HepG2 (cell line): ENCODE measurements around the gene LAPTM4A. TPM values are rescaled to one million over a fixed set of nuclear protein-coding genes. Genes with fewer than 3 reads are reported as not detected.

Source experiments
- ADNP ChIP-seq: sonication (generic); formaldehyde crosslinking; IDR thresholded peaks from 2 replicates; pipeline ENCODE4 v1.4.0; 2020; ENCODE audit warnings: missing genetic modification reagents
- ARNTL ChIP-seq: sonication (generic); formaldehyde crosslinking; IDR thresholded peaks from 2 replicates; pipeline ENCODE4 v1.4.0; 2020; ENCODE audit warnings: mild to moderate bottlenecking, missing genetic modification reagents
- ATF2 ChIP-seq: sonication (generic); formaldehyde crosslinking; IDR thresholded peaks from 2 replicates; pipeline ENCODE4 v1.4.0; 2020; ENCODE audit warnings: missing genetic modification reagents
- ATF4 ChIP-seq, 2 experiments: fragments of 450-650 bp in 1 of 2; sonication (generic) in 1 of 2; formaldehyde crosslinking; IDR thresholded peaks; 2 replicates each; pipeline versions ENCODE4 v1.5.0 to v1.8.0; 2020 to 2022; ENCODE audit warnings: mild to moderate bottlenecking in 1 of 2, missing genetic modification reagents in 1 of 2
- ELF4 ChIP-seq: sonication (generic); formaldehyde crosslinking; IDR thresholded peaks from 2 replicates; pipeline ENCODE4 v1.5.0; 2020; ENCODE audit warnings: missing genetic modification reagents, mild to moderate bottlenecking, moderate library complexity, borderline replicate concordance
- FLYWCH1 ChIP-seq: sonication (generic); formaldehyde crosslinking; IDR thresholded peaks from 2 replicates; pipeline ENCODE4 v1.8.1; 2023; ENCODE audit warnings: mild to moderate bottlenecking, missing genetic modification reagents
- HINFP ChIP-seq: sonication (generic); formaldehyde crosslinking; IDR thresholded peaks from 2 replicates; pipeline ENCODE4 v1.4.0; 2020; ENCODE audit warnings: low read depth, mild to moderate bottlenecking, missing genetic modification reagents
- HOXD1 ChIP-seq: sonication (generic); formaldehyde crosslinking; IDR thresholded peaks from 2 replicates; pipeline ENCODE4 v1.5.0; 2020; ENCODE audit warnings: missing genetic modification reagents
- KLF12 ChIP-seq: sonication (generic); formaldehyde crosslinking; IDR thresholded peaks from 2 replicates; pipeline ENCODE4 v1.4.0; 2020; ENCODE audit warnings: missing genetic modification reagents, borderline replicate concordance
- MBD4 ChIP-seq: IDR thresholded peaks from 2 replicates; pipeline ENCODE4 v1.6.1; 2012; ENCODE audit warnings: low read length, inconsistent platforms, borderline replicate concordance
- MBNL3 ChIP-seq: fragments of 250-450 bp; sonication (Bioruptor Pico); conservative IDR thresholded peaks from 2 replicates; pipeline ENCODE4 v1.8.0; 2022; ENCODE audit warnings: mild to moderate bottlenecking, inconsistent platforms
- PPARG ChIP-seq: conservative IDR thresholded peaks from 2 replicates; pipeline ENCODE4 v1.6.1; 2016; ENCODE audit warnings: missing biosample characterization, missing genetic modification reagents
- RAD51 ChIP-seq: fragments of 450-650 bp; IDR thresholded peaks from 2 replicates; pipeline ENCODE4 v1.6.1; 2016; ENCODE audit warnings: borderline replicate concordance
- RBM22 ChIP-seq: fragments of 200-400 bp; formaldehyde crosslinking; optimal IDR thresholded peaks from 2 replicates; pipeline ENCODE3; 2017; ENCODE audit warnings: mild to moderate bottlenecking, low read length, moderate library complexity
- REL ChIP-seq: sonication (generic); formaldehyde crosslinking; conservative IDR thresholded peaks from 2 replicates; pipeline ENCODE4 v1.8.0; 2022; ENCODE audit warnings: mild to moderate bottlenecking, missing genetic modification reagents, moderate library complexity
- SNAI1 ChIP-seq: sonication (generic); formaldehyde crosslinking; IDR thresholded peaks from 2 replicates; pipeline ENCODE4 v1.5.0; 2020; ENCODE audit warnings: mild to moderate bottlenecking, missing genetic modification reagents, borderline replicate concordance
- SP4 ChIP-seq: sonication (generic); formaldehyde crosslinking; IDR thresholded peaks from 2 replicates; pipeline ENCODE4 v1.8.1; 2023; ENCODE audit warnings: mild to moderate bottlenecking, missing genetic modification reagents
- SRSF1 ChIP-seq: fragments of 200-400 bp; formaldehyde crosslinking; optimal IDR thresholded peaks from 2 replicates; pipeline ENCODE3; 2017; ENCODE audit warnings: mild to moderate bottlenecking, low read depth, low read length, moderate library complexity
- SYNCRIP ChIP-seq: fragments of 200-400 bp; formaldehyde crosslinking; IDR thresholded peaks from 2 replicates; pipeline ENCODE4 v1.6.1; 2018; ENCODE audit warnings: mild to moderate bottlenecking, low read depth, low read length; ENCODE audit not compliant: insufficient read depth
- TBP ChIP-seq: sonication (generic); formaldehyde crosslinking; IDR thresholded peaks from 2 replicates; pipeline ENCODE4 v1.5.0; 2020; ENCODE audit warnings: missing genetic modification reagents
- U2AF2 ChIP-seq: fragments of 200-400 bp; formaldehyde crosslinking; IDR thresholded peaks from 2 replicates; pipeline ENCODE4 v1.6.1; 2017; ENCODE audit warnings: low read depth, mild to moderate bottlenecking, low read length
- ZFYVE20 ChIP-seq: sonication (generic); formaldehyde crosslinking; IDR thresholded peaks from 2 replicates; pipeline ENCODE4 v1.8.0; 2023; ENCODE audit warnings: low read depth, mild to moderate bottlenecking, moderate library complexity, missing genetic modification reagents, borderline replicate concordance
- ZKSCAN1 ChIP-seq: fragments of 150-350 bp; IDR thresholded peaks from 2 replicates; pipeline ENCODE4 v1.6.1; 2014; ENCODE audit warnings: low read length
- ZKSCAN5 ChIP-seq: sonication (generic); formaldehyde crosslinking; IDR thresholded peaks from 2 replicates; pipeline ENCODE4 v1.5.1; 2020; ENCODE audit warnings: mild to moderate bottlenecking, missing genetic modification reagents
- ZNF496 ChIP-seq: sonication (generic); formaldehyde crosslinking; IDR thresholded peaks from 2 replicates; pipeline ENCODE4 v1.8.1; 2023; ENCODE audit warnings: mild to moderate bottlenecking, moderate library complexity, missing genetic modification reagents; ENCODE audit not compliant: insufficient replicate concordance
- ZNF501 ChIP-seq: sonication (generic); formaldehyde crosslinking; IDR thresholded peaks from 2 replicates; pipeline ENCODE4 v1.5.1; 2020; ENCODE audit warnings: mild to moderate bottlenecking, moderate library complexity, missing genetic modification reagents
- ZNF616 ChIP-seq: sonication (generic); formaldehyde crosslinking; IDR thresholded peaks from 2 replicates; pipeline ENCODE4 v1.5.0; 2020; ENCODE audit warnings: low read depth, mild to moderate bottlenecking, missing genetic modification reagents
- ZNF878 ChIP-seq: sonication (generic); formaldehyde crosslinking; IDR thresholded peaks from 2 replicates; pipeline ENCODE4 v1.8.1; 2023; ENCODE audit warnings: mild to moderate bottlenecking, missing genetic modification reagents, moderate library complexity
- ZNF891 ChIP-seq: sonication (generic); formaldehyde crosslinking; IDR thresholded peaks from 2 replicates; pipeline ENCODE4 v1.5.0; 2020; ENCODE audit warnings: mild to moderate bottlenecking, missing genetic modification reagents
- ZSCAN20 ChIP-seq: sonication (generic); formaldehyde crosslinking; IDR thresholded peaks from 2 replicates; pipeline ENCODE4 v1.4.0; 2020; ENCODE audit warnings: missing genetic modification reagents, mild to moderate bottlenecking, borderline replicate concordance
- polyA plus RNA-seq, 8 experiments: library from polyadenylated mRNA; depleted of rRNA in 3 of 8; stranded (reverse) in 7 of 8; unstranded in 1 of 8; fragments of >200 nt; fragmentation: Illumina TruSeq in 4 of 8; extraction: Trizol in 4 of 8; gene quantifications; 2 replicates each; pipeline versions ENCODE4 v1.2.1 to v1.2.3, GENCODE V29; 2011 to 2016; ENCODE audit warnings: low read depth in 4 of 8, missing spikeins in 1 of 8, mixed read lengths in 1 of 8; ENCODE audit not compliant: insufficient read depth in 1 of 8
- total RNA-seq, 5 experiments: library from RNA; depleted of rRNA; stranded (reverse); fragments of >200 nt; fragmentation: Illumina TruSeq; extraction: Trizol; gene quantifications; 2 replicates each; pipeline ENCODE4 v1.2.3, GENCODE V29; 2016; ENCODE audit warnings: low read depth in 1 of 5

Gene LAPTM4A
- total and polyA plus RNA-seq, 2 of the 13 experiments (the other 11 are each of a cell fraction or from before 2014, with no cell fraction given), result 116 to 558 TPM

- TF ChIP-seq ATF4 (CRISPR knock-in tag; IDR thresholded peaks at IDR 0.05) (peak in 1 of 2 experiments; percentile 61; a peak in 1 of 4 replicates), ZNF878 (CRISPR knock-in tag) (no peak), TBP (CRISPR knock-in tag) (no peak), ZKSCAN1 (no peak), SYNCRIP (no peak), SP4 (no peak), ZNF891 (CRISPR knock-in tag) (no peak), KLF12 (no peak), ZFYVE20 (CRISPR knock-in tag) (no peak), REL (CRISPR knock-in tag) (no peak), ATF2 (CRISPR knock-in tag) (0 out of 2 replicates have a peak, but pooled peaks have one; percentile 33), FLYWCH1 (CRISPR knock-in tag) (no peak), RBM22 (no peak), HOXD1 (CRISPR knock-in tag) (no peak), U2AF2 (no peak), SRSF1 (no peak), ZKSCAN5 (CRISPR knock-in tag) (no peak), ZNF496 (no peak), ZNF616 (no peak), ARNTL (CRISPR knock-in tag) (no peak), ADNP (no peak), MBD4 (no peak), SNAI1 (CRISPR knock-in tag) (no peak), MBNL3 (CRISPR knock-in tag) (no peak), ZNF501 (CRISPR knock-in tag) (0 out of 2 replicates have a peak, but pooled peaks have one; percentile 28), HINFP (CRISPR knock-in tag) (no peak), PPARG (CRISPR knock-in tag) (0 out of 2 replicates have a peak, but pooled peaks have one; percentile 6), ZSCAN20 (CRISPR knock-in tag) (no peak), ELF4 (no peak), RAD51 (no peak)
Measured at GRCh38 chr2:20080839-20081415, 29.5 kb upstream of the LAPTM4A start (continued).
